Hypothalamus (tissue), 51 donors: Measurements from ENCODE around the gene BRMS1.

Experiments
- DNase-seq, 51 donors: peaks; one replicate each; lab custom pipeline; 2025; lab: John Stamatoyannopoulos, UW

The BRMS1 gene

GRCh38 chr11:66288671-66289547 lies 56.0 kb downstream of the BRMS1 start, which contains the start of gene YIF1A:
Gene YIF1A (minus strand): TSS chr11:66289143. CDS start chr11:66288985, 158 bp downstream.
- peak; percentile 89 to 100 (median 99) for DNase-seq

- DNase-seq, result no peak
Measured at GRCh38 chr11:66287889-66288670, 56.8 kb downstream of the BRMS1 start.
